ENCODE data around the gene ZNF273.
"Not testable (repeated sequence)": the region's sequence is repeated elsewhere in the genome, so short reads cannot be mapped to it uniquely, and the experiment has no call there.

The ZNF273 gene

GRCh38 chr7:64947252-64948000 lies 44.4 kb downstream of the ZNF273 start:
- TF ChIP-seq CTCF (IDR thresholded peaks at IDR 0.05; ENCODE audit: extremely low read depth, missing control alignments): no peak
- no peak for DNase-seq (ENCODE audit: low spot score)

DNA sequence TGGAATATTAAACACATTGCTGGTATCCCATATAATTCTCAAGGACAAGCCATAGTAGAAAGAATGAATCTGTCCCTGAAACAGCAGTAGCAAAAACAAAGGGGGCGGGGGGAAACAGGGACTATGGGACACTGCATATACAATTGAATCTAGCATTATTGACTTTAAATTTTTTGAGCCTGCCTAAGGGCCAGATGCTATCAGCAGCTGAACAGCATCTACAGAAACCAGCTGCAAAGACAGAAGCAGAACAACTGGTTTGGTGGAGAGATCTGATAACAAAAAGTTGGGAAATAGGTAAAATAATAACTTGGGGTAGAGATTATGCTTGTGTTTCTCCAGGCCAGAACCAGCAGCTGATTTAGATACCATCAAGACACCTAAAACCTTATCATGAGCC lies 45.7 kb downstream of the ZNF273 start:
- DNase-seq (ENCODE audit: low spot score): not testable (repeated sequence)

DNA sequence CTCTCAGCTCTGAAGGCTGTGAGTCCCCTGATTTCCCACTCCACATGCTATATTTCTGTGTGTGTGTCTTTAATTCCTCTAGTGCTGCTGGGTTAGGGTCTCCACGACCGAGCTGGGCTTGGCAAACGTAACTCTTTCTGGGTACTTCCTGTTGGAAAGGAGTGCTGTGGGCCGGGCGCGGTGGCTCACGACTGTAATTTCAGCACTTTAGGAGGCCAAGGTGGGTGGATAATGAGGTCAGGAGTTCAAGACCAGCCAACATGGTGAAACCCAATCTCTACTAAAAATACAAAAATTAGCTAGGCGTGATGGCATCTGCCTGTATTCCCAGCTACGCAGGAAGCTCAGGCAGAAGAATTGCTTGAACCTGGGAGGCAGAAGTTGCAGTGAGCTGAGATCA lies 47.6 kb downstream of the ZNF273 start:
- not testable (repeated sequence) for DNase-seq (ENCODE audit: low spot score)

- DNase-seq (ENCODE audit: low spot score): peak; percentile 72
- peak; percentile 34 for TF ChIP-seq CTCF (IDR thresholded peaks at IDR 0.05; ENCODE audit: extremely low read depth, missing control alignments)
Observed at GRCh38 chr7:64951250-64951848, 48.3 kb downstream of the ZNF273 start.

GRCh38 chr7:64959072-64959747 lies 56.1 kb downstream of the ZNF273 start:
- TF ChIP-seq CTCF (IDR thresholded peaks at IDR 0.05; ENCODE audit: extremely low read depth, missing control alignments): no peak
- no peak for DNase-seq (ENCODE audit: low spot score)

DNA sequence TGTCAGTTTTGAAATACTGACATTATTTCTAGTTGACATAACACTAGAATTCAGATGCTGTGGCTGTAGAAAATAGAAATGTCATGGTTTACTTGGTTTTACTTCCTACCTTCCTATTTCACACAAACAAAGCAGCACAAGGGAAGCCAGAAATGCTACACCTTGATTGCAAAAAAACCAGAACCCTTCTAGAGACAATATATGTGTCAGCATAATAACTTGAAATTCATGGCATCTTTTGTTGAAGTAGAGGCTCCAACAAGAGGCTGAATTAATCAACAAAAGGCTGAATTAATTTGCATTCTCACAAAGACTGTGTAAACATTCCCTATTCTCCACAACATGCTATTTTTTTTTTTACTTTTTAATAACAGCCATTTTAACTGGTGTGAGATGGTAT lies 62.5 kb downstream of the ZNF273 start:
- no peak for TF ChIP-seq CTCF (IDR thresholded peaks at IDR 0.05; ENCODE audit: extremely low read depth, missing control alignments)
- DNase-seq (ENCODE audit: low spot score): no peak

DNA sequence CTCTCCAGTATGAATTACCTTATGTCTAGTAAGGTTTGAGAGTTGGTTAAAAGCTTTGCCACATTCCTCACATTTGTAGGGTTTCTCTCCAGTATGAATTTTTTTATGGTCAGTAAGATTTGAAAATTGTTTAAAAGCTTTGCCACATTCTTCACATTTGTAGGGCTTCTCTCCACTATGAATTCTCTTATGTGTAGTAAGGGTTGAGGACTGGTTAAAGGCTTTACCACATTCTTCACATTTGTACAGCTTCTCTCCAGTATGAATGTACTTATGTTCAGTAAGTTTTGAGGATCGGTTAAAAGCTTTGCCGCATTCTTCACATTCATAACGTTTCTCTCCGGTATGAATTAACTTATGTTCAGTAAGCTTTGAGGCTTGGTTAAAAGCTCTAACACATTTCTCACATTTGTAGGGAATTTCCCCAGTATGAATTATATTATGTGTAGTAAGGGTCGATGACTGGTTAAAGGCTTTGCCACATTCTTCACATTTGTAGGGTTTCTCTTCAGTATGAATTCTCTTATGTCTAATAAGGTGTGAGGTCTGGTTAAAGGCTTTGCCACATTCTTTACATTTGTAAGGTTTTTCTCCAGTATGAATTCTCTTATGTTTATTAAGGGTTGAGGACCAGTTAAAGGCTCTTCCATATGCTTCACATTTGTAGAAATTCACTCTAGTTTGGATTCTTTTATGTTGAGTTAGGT lies 75.6 kb downstream of the ZNF273 start:
- no peak for TF ChIP-seq CTCF (IDR thresholded peaks at IDR 0.05; ENCODE audit: extremely low read depth, missing control alignments)
- DNase-seq (ENCODE audit: low spot score): no peak
